ENCODE measurements around the gene PRKAG3. TPM values are rescaled to one million over a fixed set of nuclear protein-coding genes. Genes with fewer than 3 reads are reported as not detected.

The PRKAG3 gene
- total RNA-seq, 1 experiment from 2014 or later: not detected

DNA sequence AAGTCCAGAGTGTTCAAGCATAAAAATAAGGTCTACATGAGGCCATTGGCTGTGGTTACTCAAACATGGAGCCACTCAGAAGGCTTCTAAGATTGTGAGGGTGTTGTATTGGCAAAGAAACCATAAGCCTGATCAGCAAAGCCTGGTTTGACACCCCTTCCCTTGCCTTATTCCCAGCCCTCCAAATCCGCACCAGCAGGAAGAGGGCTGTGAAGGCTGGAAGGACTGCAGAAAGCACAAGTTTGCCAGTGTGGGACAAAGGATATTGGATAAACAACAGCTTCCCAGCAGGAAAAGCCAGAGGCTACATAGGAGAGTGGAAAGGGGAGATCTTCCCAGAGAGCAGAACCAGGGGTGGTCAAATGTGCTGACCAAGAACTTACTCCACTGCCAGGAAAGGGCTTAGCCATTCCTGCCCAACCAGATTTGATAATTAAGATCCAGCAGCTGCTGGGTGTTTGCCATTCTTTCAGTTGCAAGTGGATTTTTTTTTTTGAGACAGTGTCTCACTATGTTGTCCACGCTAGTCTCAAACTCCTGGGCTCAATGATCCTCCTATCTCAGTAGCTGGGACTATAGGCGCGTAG lies 1.5 kb upstream of the PRKAG3 start:
- POLR2A ChIA-PET (ENCODE audit: low non-redundant PET): no interaction called here

DNA sequence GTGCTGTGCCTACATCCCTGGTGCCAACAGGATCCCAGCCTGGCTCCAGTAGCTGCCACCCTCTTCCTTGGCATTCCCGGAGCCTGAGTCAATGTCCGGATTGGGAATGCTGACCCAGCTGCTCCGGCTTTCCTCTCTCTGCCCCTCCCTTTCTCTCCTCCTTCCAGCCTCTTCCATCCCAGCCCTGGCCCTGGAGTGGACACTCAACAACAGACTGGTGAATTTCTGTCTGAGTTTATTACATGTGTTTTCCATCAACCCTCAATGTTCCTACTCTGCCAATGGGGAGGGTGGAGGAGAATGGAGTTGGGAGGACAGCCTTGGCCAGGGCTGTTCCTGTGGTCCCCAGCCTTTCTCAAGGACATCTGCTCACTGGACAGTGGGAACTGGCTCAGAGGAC lies 917 bp upstream of the PRKAG3 start:
- no peak overlapping the region for H3K4me3 ChIP-seq (ENCODE audit: low read depth, low read length, poor library complexity, severe bottlenecking)
- ChIA-PET POLR2A (ENCODE audit: low non-redundant PET) (no interaction called here), CTCF (no interaction called here)
- intact Hi-C loops (cut with micrococcal nuclease; ENCODE audit: unreplicated experiment): no loop called here
- DNase-seq (ENCODE audit: low spot score): no peak
- no peaks in the 10 kb centered on the region for H3K4me1 ChIP-seq (ENCODE audit: insufficient read depth, low read length, poor library complexity, severe bottlenecking)
- H3K27ac ChIP-seq (ENCODE audit: low read depth, low read length, poor library complexity, severe bottlenecking): no peak overlapping the region
- TF ChIP-seq EZH2 (IDR thresholded peaks at IDR 0.05; ENCODE audit: borderline replicate concordance, low read depth, low read length, poor library complexity, severe bottlenecking): no peak
- TF ChIP-seq, protein P1, sequence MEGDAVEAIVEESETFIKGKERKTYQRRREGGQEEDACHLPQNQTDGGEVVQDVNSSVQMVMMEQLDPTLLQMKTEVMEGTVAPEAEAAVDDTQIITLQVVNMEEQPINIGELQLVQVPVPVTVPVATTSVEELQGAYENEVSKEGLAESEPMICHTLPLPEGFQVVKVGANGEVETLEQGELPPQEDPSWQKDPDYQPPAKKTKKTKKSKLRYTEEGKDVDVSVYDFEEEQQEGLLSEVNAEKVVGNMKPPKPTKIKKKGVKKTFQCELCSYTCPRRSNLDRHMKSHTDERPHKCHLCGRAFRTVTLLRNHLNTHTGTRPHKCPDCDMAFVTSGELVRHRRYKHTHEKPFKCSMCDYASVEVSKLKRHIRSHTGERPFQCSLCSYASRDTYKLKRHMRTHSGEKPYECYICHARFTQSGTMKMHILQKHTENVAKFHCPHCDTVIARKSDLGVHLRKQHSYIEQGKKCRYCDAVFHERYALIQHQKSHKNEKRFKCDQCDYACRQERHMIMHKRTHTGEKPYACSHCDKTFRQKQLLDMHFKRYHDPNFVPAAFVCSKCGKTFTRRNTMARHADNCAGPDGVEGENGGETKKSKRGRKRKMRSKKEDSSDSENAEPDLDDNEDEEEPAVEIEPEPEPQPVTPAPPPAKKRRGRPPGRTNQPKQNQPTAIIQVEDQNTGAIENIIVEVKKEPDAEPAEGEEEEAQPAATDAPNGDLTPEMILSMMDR (conservative IDR thresholded peaks at IDR 0.05; ENCODE audit: low read depth, low read length): no peak
- H3K27me3 ChIP-seq (replicated peaks; ENCODE audit: insufficient read depth, low read depth, low read length, poor library complexity): peaks cover 23% of the 10 kb centered on the region
- no peaks in the 10 kb centered on the region for H3K36me3 ChIP-seq (ENCODE audit: insufficient read depth, low read length, poor library complexity, severe bottlenecking)
- peaks cover 2% of the 10 kb centered on the region for H3K9me3 ChIP-seq (ENCODE audit: low read depth, low read length, poor library complexity, severe bottlenecking)
- no TSS peak for BruUV-seq (replicated peaks)

More for the DNA sequence above, 1.5 kb upstream of the PRKAG3 start:
- no peaks in the 10 kb centered on the region for H3K4me1 ChIP-seq (ENCODE audit: insufficient read depth, low read length, poor library complexity, severe bottlenecking)
- no peaks in the 10 kb centered on the region for H3K36me3 ChIP-seq (ENCODE audit: insufficient read depth, low read length, poor library complexity, severe bottlenecking)
- TF ChIP-seq, protein P1 (conservative IDR thresholded peaks at IDR 0.05; ENCODE audit: low read depth, low read length): no peak
- TF ChIP-seq EZH2 (IDR thresholded peaks at IDR 0.05; ENCODE audit: borderline replicate concordance, low read depth, low read length, poor library complexity, severe bottlenecking): no peak
- no peak for DNase-seq (ENCODE audit: low spot score)
- H3K27ac ChIP-seq (ENCODE audit: low read depth, low read length, poor library complexity, severe bottlenecking): no peak overlapping the region
- H3K9me3 ChIP-seq (ENCODE audit: low read depth, low read length, poor library complexity, severe bottlenecking): peaks cover 7% of the 10 kb centered on the region
- CTCF ChIA-PET: interaction anchor here (0.9 kb wide), 1 partner anchor 59 kb away, joined by 3 read pairs; no protein-coding TSS in a partner anchor
- BruUV-seq (replicated peaks): no TSS peak
- intact Hi-C loops (cut with micrococcal nuclease; ENCODE audit: unreplicated experiment): no loop called here
- peaks cover 28% of the 10 kb centered on the region for H3K27me3 ChIP-seq (replicated peaks; ENCODE audit: insufficient read depth, low read depth, low read length, poor library complexity)
- no peak overlapping the region for H3K4me3 ChIP-seq (ENCODE audit: low read depth, low read length, poor library complexity, severe bottlenecking)

DNA sequence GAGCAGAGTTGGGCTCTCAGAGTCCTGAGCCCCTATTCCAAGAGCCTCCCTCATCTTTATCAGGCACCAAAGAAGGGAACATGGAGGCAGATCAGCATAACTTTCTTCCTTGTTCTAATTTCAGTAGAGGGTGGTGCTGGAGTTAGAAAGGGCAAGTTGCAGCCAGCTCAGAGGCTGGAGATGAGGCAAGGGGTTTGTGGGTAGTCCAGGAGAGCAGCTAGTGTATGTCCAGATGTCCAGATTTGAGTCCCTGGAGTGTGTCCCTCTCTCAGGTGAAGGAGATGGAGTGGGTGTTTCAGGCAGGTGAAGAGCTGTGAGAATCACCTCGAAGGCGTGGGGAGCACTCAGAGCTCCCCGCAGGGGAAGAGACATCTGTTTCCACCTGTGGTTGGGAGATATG lies 478 bp upstream of the PRKAG3 start:
- H3K4me1 ChIP-seq (ENCODE audit: insufficient read depth, low read length, poor library complexity, severe bottlenecking): no peaks in the 10 kb centered on the region
- H3K27me3 ChIP-seq (replicated peaks; ENCODE audit: insufficient read depth, low read depth, low read length, poor library complexity): peaks cover 19% of the 10 kb centered on the region
- POLR2A ChIA-PET (ENCODE audit: low non-redundant PET): no interaction called here
- intact Hi-C loops (cut with micrococcal nuclease; ENCODE audit: unreplicated experiment): no loop called here
- H3K9me3 ChIP-seq (ENCODE audit: low read depth, low read length, poor library complexity, severe bottlenecking): no peaks in the 10 kb centered on the region
- CTCF ChIA-PET: interaction anchor here (0.7 kb wide), 1 partner anchor 15 kb away, joined by 3 read pairs; no protein-coding TSS in a partner anchor
- TF ChIP-seq, protein P1 (conservative IDR thresholded peaks at IDR 0.05; ENCODE audit: low read depth, low read length): no peak
- TF ChIP-seq EZH2 (IDR thresholded peaks at IDR 0.05; ENCODE audit: borderline replicate concordance, low read depth, low read length, poor library complexity, severe bottlenecking): no peak
- no peak overlapping the region for H3K27ac ChIP-seq (ENCODE audit: low read depth, low read length, poor library complexity, severe bottlenecking)
- H3K4me3 ChIP-seq (ENCODE audit: low read depth, low read length, poor library complexity, severe bottlenecking): no peak overlapping the region
- no peaks in the 10 kb centered on the region for H3K36me3 ChIP-seq (ENCODE audit: insufficient read depth, low read length, poor library complexity, severe bottlenecking)
- BruUV-seq (replicated peaks): no TSS peak
- no peak for DNase-seq (ENCODE audit: low spot score)
